Activated naive CD8-positive, alpha-beta T cell treated with anti-CD3 and anti-CD28 coated beads, Interleukin-2, amount 50 U/mL, for 24 hours (primary cell): Measurements from ENCODE around the gene ARAP3.

Experiments
- ATAC-seq: fragments of 150-1000 bp; cut with Tn5 transposase; one replicate; pipeline ENCODE4 v1.10.0; 2021
- DNase-seq: peaks from one replicate; pipeline ENCODE4 v3.0.0; 2021
- H3K27ac Mint-ChIP-seq: one replicate; pipeline ENCODE4 v1.8.0; 2021; ENCODE audit warnings: mild to moderate bottlenecking, mixed read lengths
- H3K27me3 Mint-ChIP-seq: one replicate; pipeline ENCODE4 v1.8.0; 2021; ENCODE audit warnings: mixed read lengths
- H3K36me3 Mint-ChIP-seq: one replicate; pipeline ENCODE4 v1.8.0; 2021; ENCODE audit warnings: low read depth, mixed read lengths
- H3K4me1 Mint-ChIP-seq: one replicate; pipeline ENCODE4 v1.8.0; 2021; ENCODE audit warnings: mixed read lengths
- H3K4me3 Mint-ChIP-seq: one replicate; pipeline ENCODE4 v1.8.0; 2021; ENCODE audit warnings: mild to moderate bottlenecking, moderate library complexity, mixed read lengths
- H3K9me3 Mint-ChIP-seq: one replicate; pipeline ENCODE4 v1.8.0; 2021; ENCODE audit warnings: mixed read lengths

The ARAP3 gene

GRCh38 chr5:141665995-141666940 is 15.8 kb downstream of the ARAP3 start:
- no peaks in the 10 kb centered on the region for H3K36me3 Mint-ChIP-seq
- no peak overlapping the region for H3K4me3 Mint-ChIP-seq
- DNase-seq, result no peak
- H3K4me1 Mint-ChIP-seq, result peaks cover 2% of the 10 kb centered on the region
- H3K27ac Mint-ChIP-seq, result no peak overlapping the region
- no peak for ATAC-seq
- H3K27me3 Mint-ChIP-seq, result no peaks in the 10 kb centered on the region
- H3K9me3 Mint-ChIP-seq, result no peaks in the 10 kb centered on the region

GRCh38 chr5:141664733-141665461 is 17.1 kb downstream of the ARAP3 start:
- Mint-ChIP-seq H3K27me3 (no peaks in the 10 kb centered on the region), H3K27ac (no peak overlapping the region), H3K9me3 (no peaks in the 10 kb centered on the region), H3K4me3 (no peak overlapping the region), H3K36me3 (no peaks in the 10 kb centered on the region), H3K4me1 (peaks cover 2% of the 10 kb centered on the region)
- peak; percentile 89 for ATAC-seq
- DNase-seq, result peak; percentile 78

DNA sequence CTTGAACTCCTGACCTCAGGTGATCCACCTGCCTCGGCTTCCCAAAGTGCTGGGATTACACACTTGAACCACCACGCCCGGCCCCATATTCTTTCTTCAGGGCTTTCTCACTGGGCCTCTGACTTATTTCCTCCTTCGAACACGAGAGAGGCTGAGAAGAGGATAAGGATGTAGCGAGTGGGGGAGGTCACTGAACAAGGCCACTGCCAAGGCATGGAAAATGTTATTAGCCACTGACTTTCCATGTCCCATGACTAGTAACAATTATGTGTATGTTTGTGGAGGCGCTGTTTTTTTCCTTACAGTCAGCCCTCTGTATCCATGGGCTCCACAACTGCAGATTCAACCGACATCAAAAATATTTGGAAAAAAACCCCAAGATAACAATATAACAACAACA is 18.5 kb downstream of the ARAP3 start:
- DNase-seq (no peak), ATAC-seq (no peak)
- H3K4me1 Mint-ChIP-seq, result peaks cover 2% of the 10 kb centered on the region
- no peaks in the 10 kb centered on the region for H3K9me3 Mint-ChIP-seq
- H3K36me3 Mint-ChIP-seq, result no peaks in the 10 kb centered on the region
- H3K4me3 Mint-ChIP-seq, result no peak overlapping the region
- H3K27ac Mint-ChIP-seq, result no peak overlapping the region
- H3K27me3 Mint-ChIP-seq, result no peaks in the 10 kb centered on the region

DNA sequence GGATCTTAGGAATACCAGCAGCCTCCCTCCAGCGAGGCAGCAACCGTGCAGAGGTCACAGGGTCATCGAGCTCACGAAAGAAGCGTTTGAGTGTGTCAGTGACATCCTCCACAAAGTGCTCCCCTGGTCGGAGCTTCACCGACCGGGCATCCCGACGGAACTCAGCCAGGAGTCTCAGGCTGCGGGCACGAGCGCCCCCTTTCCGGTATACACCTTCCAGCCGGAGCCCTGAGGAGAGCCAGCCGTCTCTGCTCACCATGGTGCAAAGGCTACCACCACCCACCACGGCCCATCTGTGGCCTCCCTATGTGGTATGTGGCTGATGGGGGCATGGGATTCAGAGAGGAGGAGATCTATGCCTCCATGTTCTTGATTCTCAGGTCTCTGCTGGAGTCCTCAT is 20.0 kb downstream of the ARAP3 start:
- Mint-ChIP-seq H3K27me3 (no peaks in the 10 kb centered on the region), H3K4me1 (peaks cover 8% of the 10 kb centered on the region), H3K9me3 (no peaks in the 10 kb centered on the region), H3K27ac (no peak overlapping the region), H3K36me3 (peaks cover 2% of the 10 kb centered on the region), H3K4me3 (no peak overlapping the region)
- DNase-seq (no peak), ATAC-seq (no peak)

DNA sequence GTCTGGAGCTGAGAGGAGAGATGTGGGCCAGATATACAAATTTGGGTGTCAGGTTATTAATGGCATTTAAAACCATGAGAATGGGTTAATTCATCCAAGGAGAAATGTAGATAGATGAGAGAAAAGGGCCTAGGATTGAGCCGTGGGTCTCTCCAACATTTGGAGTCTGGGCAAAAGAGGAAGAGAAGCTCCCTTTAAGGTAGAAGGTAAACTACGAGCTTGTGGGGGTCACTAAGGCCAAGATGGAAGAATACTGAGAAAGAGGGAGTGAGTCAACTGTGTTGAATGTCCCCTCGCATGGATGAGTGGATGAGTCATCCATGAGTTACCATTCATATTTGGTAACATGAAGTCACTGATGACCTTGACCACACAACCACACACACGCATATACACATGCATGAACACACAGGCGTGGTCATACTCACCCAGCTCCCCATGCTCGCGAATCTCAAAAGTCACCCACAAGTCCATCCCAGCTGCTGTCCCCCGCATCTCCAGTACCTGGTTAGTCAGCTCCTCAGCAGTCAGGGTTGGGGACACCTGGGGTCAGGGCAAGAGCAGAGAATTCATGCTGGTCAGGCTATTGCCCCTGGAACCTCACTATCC is 24.0 kb downstream of the ARAP3 start:
- DNase-seq (no peak), ATAC-seq (peak; percentile 70)
- Mint-ChIP-seq H3K27ac (no peak overlapping the region), H3K9me3 (no peaks in the 10 kb centered on the region), H3K4me3 (no peak overlapping the region), H3K27me3 (no peaks in the 10 kb centered on the region), H3K36me3 (peaks cover 2% of the 10 kb centered on the region), H3K4me1 (peaks cover 6% of the 10 kb centered on the region)

DNA sequence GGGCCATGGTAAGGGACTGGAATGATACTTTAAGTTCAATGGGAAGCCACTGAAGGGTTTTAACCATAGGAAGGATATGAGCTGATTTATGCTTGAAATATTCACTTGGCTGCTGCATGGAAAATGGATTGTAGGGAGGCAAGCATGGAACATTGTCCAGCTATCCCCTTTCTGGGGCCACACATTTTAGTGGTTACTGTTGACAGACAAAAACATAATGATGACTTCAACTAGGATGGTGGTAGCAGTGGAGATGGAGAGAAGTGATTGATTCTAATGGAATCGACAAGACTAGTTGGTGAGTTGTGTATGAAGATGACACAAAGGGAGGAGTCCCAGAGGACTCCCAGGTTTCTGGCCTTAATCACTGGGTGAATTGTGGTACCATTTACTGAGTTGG is 24.6 kb downstream of the ARAP3 start:
- Mint-ChIP-seq H3K27ac (no peak overlapping the region), H3K9me3 (no peaks in the 10 kb centered on the region), H3K36me3 (peaks cover 2% of the 10 kb centered on the region), H3K4me3 (no peak overlapping the region), H3K4me1 (peaks cover 6% of the 10 kb centered on the region), H3K27me3 (no peaks in the 10 kb centered on the region)
- DNase-seq (no peak), ATAC-seq (no peak)

- no peak for ATAC-seq
- no peak overlapping the region for H3K4me3 Mint-ChIP-seq
- no peaks in the 10 kb centered on the region for H3K9me3 Mint-ChIP-seq
- H3K27me3 Mint-ChIP-seq, result no peaks in the 10 kb centered on the region
- H3K36me3 Mint-ChIP-seq, result peaks cover 2% of the 10 kb centered on the region
- H3K4me1 Mint-ChIP-seq, result peaks cover 15% of the 10 kb centered on the region
- no peak for DNase-seq
- no peak overlapping the region for H3K27ac Mint-ChIP-seq
Measured at GRCh38 chr5:141656396-141656795, 25.6 kb downstream of the ARAP3 start.

- ATAC-seq (no peak), DNase-seq (no peak)
- H3K27me3 Mint-ChIP-seq, result no peaks in the 10 kb centered on the region
- H3K27ac Mint-ChIP-seq, result no peak overlapping the region
- peaks cover 2% of the 10 kb centered on the region for H3K36me3 Mint-ChIP-seq
- H3K9me3 Mint-ChIP-seq, result no peaks in the 10 kb centered on the region
- H3K4me1 Mint-ChIP-seq, result peaks cover 20% of the 10 kb centered on the region
- H3K4me3 Mint-ChIP-seq, result no peak overlapping the region
Measured at GRCh38 chr5:141655020-141655419, 27.0 kb downstream of the ARAP3 start.

DNA sequence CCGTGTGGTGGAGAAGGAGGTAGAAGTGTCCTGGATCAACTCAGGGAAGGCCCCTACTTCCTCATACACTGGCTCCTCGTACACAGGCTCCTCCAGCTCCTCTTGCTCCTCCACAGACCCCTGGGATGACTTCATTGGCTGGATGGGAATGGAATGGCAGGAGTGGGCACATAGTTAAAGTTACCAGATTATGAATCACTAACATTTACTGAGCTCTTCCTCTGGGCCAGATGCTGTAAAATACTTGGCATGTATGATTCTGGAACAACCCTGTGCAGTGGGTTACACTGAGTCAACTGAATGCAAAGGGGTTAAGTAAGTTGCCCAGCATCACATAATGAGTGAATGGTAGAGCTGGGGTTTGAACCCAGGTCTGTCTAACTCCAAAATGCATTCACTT is 27.7 kb downstream of the ARAP3 start:
- DNase-seq (no peak), ATAC-seq (no peak)
- H3K4me3 Mint-ChIP-seq, result no peak overlapping the region
- H3K36me3 Mint-ChIP-seq, result peaks cover 2% of the 10 kb centered on the region
- no peak overlapping the region for H3K27ac Mint-ChIP-seq
- H3K9me3 Mint-ChIP-seq, result no peaks in the 10 kb centered on the region
- peaks cover 24% of the 10 kb centered on the region for H3K4me1 Mint-ChIP-seq
- no peaks in the 10 kb centered on the region for H3K27me3 Mint-ChIP-seq

- H3K36me3 Mint-ChIP-seq, result peaks cover 2% of the 10 kb centered on the region
- H3K4me3 Mint-ChIP-seq, result peak overlapping the region; percentile 92
- ATAC-seq (no peak), DNase-seq (no peak)
- no peaks in the 10 kb centered on the region for H3K9me3 Mint-ChIP-seq
- peaks cover 18% of the 10 kb centered on the region for H3K4me1 Mint-ChIP-seq
- H3K27me3 Mint-ChIP-seq, result no peaks in the 10 kb centered on the region
- peak overlapping the region; percentile 41 for H3K27ac Mint-ChIP-seq
Measured at GRCh38 chr5:141651728-141652105, 30.3 kb downstream of the ARAP3 start.

- H3K4me3 Mint-ChIP-seq, result peak within 1 kb of the TSS; percentile 92
- no peaks in the 10 kb centered on the region for H3K9me3 Mint-ChIP-seq
- peaks cover 4% of the 10 kb centered on the region for H3K36me3 Mint-ChIP-seq
- peak; percentile 88 for DNase-seq
- ATAC-seq, result peak; percentile 88
- H3K4me1 Mint-ChIP-seq, result peaks cover 18% of the 10 kb centered on the region
- H3K27me3 Mint-ChIP-seq, result no peaks in the 10 kb centered on the region
- peak within 1 kb of the TSS; percentile 88 for H3K27ac Mint-ChIP-seq
Measured at GRCh38 chr5:141650851-141651727, 30.9 kb downstream of the ARAP3 start, which contains the start of gene FCHSD1. Gene FCHSD1 (minus strand): TSS chr5:141651418. CDS start chr5:141651368, 50 bp downstream.

DNA sequence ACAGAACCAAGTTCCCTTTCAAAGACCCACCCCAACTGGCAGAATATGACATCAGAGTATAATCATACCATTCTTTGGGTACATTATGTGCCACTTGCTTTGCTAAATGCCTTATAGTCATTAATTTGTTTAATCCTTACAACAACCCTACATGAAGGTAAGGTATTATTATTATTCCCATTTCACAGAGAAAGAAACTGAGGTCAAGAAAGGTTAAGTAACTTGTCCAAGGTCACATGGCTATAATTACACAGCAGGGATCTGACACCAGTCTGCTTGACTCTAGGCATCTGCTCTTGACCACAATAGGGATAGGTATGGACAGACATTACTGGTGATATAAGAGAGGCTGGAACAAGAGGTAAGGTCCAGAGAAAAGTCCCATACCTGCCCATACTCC is 32.1 kb downstream of the ARAP3 start:
- Mint-ChIP-seq H3K4me3 (peak overlapping the region; percentile 65), H3K27me3 (no peaks in the 10 kb centered on the region), H3K36me3 (peaks cover 8% of the 10 kb centered on the region), H3K27ac (peak overlapping the region; percentile 63), H3K9me3 (no peaks in the 10 kb centered on the region), H3K4me1 (peaks cover 18% of the 10 kb centered on the region)
- no peak for DNase-seq
- ATAC-seq, result no peak

DNA sequence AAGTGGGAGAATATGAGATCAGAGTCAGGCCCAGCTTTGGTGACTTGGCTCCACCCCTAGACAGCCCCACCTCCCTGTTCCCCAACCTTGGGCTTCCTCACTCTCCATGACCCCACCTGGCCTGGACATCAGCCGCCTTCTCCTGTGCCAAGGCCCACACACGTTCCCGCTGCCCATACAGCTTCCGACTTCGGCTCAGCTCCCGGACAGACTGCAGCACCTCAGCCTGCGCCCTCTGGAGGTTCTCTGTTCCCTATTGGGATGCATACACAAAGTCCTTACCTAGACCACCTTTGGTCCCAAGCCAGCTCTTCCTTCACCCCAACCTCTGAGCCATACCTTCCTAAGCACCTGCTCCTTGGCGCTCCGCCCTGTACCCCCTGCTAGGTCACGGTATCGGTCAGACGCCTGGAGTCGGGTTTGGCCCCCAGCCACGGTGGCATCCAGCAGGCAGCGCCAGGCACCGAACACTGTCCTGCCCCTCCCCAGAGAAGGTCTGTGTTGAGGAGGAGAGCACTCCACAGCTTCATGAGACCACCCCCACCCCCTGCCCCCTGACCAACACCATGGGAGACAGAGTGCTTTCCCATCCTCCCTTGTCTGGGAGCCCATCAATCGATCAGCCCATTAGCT is 32.9 kb downstream of the ARAP3 start:
- H3K9me3 Mint-ChIP-seq, result no peaks in the 10 kb centered on the region
- no peaks in the 10 kb centered on the region for H3K27me3 Mint-ChIP-seq
- H3K27ac Mint-ChIP-seq, result no peak overlapping the region
- no peak overlapping the region for H3K4me3 Mint-ChIP-seq
- DNase-seq (no peak), ATAC-seq (no peak)
- H3K4me1 Mint-ChIP-seq, result peaks cover 18% of the 10 kb centered on the region
- peaks cover 10% of the 10 kb centered on the region for H3K36me3 Mint-ChIP-seq
